Measurements from ENCODE around the gene NLN.
"Not testable (repeated sequence)": the region's sequence is repeated elsewhere in the genome, so short reads cannot be mapped to it uniquely, and the experiment has no call there.

DNA sequence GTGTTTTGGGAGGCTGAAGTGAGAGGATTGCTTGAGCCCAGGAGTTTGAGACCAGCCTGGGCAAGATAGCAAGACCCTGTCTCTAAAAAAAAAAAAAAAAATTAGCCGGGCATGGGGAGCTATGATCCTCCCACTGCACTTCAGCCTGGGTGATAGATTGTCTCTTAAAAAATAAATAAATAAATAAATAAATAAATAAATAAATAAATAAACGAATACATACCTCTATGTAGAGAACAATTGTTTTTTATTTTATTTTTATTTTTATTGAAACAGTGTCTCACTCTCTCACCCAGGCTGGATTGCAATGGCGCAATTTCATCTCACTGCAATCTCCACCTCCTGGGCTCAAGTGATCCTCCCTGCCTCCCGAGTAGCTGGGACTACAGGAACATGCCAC lies 122.8 kb downstream of the NLN start:
- TF ChIP-seq, protein P1, sequence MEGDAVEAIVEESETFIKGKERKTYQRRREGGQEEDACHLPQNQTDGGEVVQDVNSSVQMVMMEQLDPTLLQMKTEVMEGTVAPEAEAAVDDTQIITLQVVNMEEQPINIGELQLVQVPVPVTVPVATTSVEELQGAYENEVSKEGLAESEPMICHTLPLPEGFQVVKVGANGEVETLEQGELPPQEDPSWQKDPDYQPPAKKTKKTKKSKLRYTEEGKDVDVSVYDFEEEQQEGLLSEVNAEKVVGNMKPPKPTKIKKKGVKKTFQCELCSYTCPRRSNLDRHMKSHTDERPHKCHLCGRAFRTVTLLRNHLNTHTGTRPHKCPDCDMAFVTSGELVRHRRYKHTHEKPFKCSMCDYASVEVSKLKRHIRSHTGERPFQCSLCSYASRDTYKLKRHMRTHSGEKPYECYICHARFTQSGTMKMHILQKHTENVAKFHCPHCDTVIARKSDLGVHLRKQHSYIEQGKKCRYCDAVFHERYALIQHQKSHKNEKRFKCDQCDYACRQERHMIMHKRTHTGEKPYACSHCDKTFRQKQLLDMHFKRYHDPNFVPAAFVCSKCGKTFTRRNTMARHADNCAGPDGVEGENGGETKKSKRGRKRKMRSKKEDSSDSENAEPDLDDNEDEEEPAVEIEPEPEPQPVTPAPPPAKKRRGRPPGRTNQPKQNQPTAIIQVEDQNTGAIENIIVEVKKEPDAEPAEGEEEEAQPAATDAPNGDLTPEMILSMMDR (IDR thresholded peaks at IDR 0.05 in 4 of 5, conservative IDR thresholded peaks at IDR 0.05 in 1 of 5) = not testable (repeated sequence)
- TF ChIP-seq POLR2A (IDR thresholded peaks at IDR 0.05) = not testable (repeated sequence)

Measured in gastrocnemius medialis (tissue), 4 donors.